ENCODE data around the gene AFF3. TPM values are rescaled to one million over a fixed set of nuclear protein-coding genes. Genes with fewer than 3 reads are reported as not detected.

Gene AFF3
- total and polyA plus RNA-seq, 8 donors, result 1.4 to 78.8 (median 14.7) TPM

DNA sequence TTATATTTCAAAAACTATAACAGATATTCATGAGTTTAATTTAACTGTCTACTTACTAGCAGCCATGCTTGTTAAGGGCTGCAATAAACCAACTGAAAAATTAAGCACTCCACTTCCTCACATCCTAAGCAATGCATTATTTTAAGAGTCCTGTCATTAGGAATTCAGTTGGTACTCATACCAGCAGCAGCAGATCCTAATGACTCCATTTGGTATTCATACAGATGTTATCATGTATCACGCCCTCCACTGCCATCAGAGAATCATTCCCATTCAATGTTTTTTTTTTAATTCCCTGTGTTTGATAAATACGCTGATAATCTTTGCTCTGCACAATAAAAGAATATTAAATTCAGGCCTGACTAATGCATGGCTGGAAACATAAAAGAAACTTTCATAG lies 236.8 kb downstream of the AFF3 start:
- DNase-seq, result no peak
- Histone ChIP-seq H3K4me3 (no peak overlapping the region), H3K27me3 (no peaks in the 10 kb centered on the region), H3K4me1 (no peaks in the 10 kb centered on the region), H3K27ac (no peak overlapping the region), H3K36me3 (no peaks in the 10 kb centered on the region), H3K9me3 (no peaks in the 10 kb centered on the region)
- intact Hi-C loops (cut with DNase I; ENCODE audit: low total_unique reads), result no loop called here
- TF ChIP-seq POLR2AphosphoS5 (IDR thresholded peaks at IDR 0.05), result no peak
- TF ChIP-seq, protein P1, sequence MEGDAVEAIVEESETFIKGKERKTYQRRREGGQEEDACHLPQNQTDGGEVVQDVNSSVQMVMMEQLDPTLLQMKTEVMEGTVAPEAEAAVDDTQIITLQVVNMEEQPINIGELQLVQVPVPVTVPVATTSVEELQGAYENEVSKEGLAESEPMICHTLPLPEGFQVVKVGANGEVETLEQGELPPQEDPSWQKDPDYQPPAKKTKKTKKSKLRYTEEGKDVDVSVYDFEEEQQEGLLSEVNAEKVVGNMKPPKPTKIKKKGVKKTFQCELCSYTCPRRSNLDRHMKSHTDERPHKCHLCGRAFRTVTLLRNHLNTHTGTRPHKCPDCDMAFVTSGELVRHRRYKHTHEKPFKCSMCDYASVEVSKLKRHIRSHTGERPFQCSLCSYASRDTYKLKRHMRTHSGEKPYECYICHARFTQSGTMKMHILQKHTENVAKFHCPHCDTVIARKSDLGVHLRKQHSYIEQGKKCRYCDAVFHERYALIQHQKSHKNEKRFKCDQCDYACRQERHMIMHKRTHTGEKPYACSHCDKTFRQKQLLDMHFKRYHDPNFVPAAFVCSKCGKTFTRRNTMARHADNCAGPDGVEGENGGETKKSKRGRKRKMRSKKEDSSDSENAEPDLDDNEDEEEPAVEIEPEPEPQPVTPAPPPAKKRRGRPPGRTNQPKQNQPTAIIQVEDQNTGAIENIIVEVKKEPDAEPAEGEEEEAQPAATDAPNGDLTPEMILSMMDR (IDR thresholded peaks at IDR 0.05), result no peak
- no peak for TF ChIP-seq EP300 (IDR thresholded peaks at IDR 0.05)
- TF ChIP-seq POLR2A (IDR thresholded peaks at IDR 0.05), result no peak
- 88 to 96% (median 93%) methylated on average over 2 of the region's 2 CpGs for WGBS, 5 donors

DNA sequence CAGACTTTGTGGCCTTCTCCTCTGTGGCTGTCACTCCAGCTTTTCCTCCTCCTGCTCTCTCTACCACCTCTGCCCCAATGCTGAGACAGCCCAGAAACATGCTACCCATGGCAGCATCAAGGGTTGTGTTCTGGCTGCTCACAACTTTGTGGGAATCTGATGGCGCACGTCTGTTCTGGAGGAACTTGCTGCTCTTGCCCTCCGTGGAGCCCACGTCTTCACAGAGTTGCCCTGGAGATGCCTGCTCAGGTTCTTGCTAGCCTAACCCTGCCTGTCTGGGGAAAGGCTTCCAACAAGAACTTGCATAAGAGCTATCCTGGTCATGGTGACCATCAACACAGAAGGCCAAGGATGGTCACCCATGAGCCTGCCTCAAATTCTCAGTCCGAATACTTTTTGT lies 237.4 kb downstream of the AFF3 start:
- intact Hi-C loops (cut with DNase I; ENCODE audit: low total_unique reads), result no loop called here
- Histone ChIP-seq H3K27me3 (no peaks in the 10 kb centered on the region), H3K9me3 (no peaks in the 10 kb centered on the region), H3K4me3 (no peak overlapping the region), H3K4me1 (no peaks in the 10 kb centered on the region), H3K27ac (no peak overlapping the region), H3K36me3 (no peaks in the 10 kb centered on the region)
- 96 to 98% (median 97%) methylated on average over 5 of the region's 5 CpGs for WGBS, 5 donors
- DNase-seq, result no peak
- TF ChIP-seq EP300 (IDR thresholded peaks at IDR 0.05) (no peak), POLR2AphosphoS5 (IDR thresholded peaks at IDR 0.05) (no peak), POLR2A (IDR thresholded peaks at IDR 0.05) (no peak)

- 77 to 88% (median 85%) methylated on average over 5 of the region's 5 CpGs for WGBS, 5 donors
- intact Hi-C loops (cut with DNase I; ENCODE audit: low total_unique reads), result no loop called here
- Histone ChIP-seq H3K27me3 (no peaks in the 10 kb centered on the region), H3K4me1 (no peaks in the 10 kb centered on the region), H3K36me3 (no peaks in the 10 kb centered on the region), H3K9me3 (no peaks in the 10 kb centered on the region), H3K4me3 (no peak overlapping the region), H3K27ac (no peak overlapping the region)
- TF ChIP-seq, protein P1 (IDR thresholded peaks at IDR 0.05), result no peak
- no peak for TF ChIP-seq POLR2A (IDR thresholded peaks at IDR 0.05)
- TF ChIP-seq POLR2AphosphoS5 (IDR thresholded peaks at IDR 0.05), result no peak
- TF ChIP-seq EP300 (IDR thresholded peaks at IDR 0.05), result no peak
- no peak for DNase-seq
Measured at GRCh38 chr2:99903981-99904380, 238.4 kb downstream of the AFF3 start.

- intact Hi-C loops (cut with DNase I; ENCODE audit: low total_unique reads), result no loop called here
- H3K4me3 ChIP-seq, result no peak overlapping the region
- no peak overlapping the region for H3K27ac ChIP-seq
- H3K36me3 ChIP-seq, result no peaks in the 10 kb centered on the region
- no peaks in the 10 kb centered on the region for H3K9me3 ChIP-seq
- no peaks in the 10 kb centered on the region for H3K4me1 ChIP-seq
- WGBS, 5 donors, result 91 to 97% (median 95%) methylated on average over 7 of the region's 7 CpGs
- TF ChIP-seq POLR2A (IDR thresholded peaks at IDR 0.05) (no peak), POLR2AphosphoS5 (IDR thresholded peaks at IDR 0.05) (no peak), EP300 (IDR thresholded peaks at IDR 0.05) (no peak)
- TF ChIP-seq, protein P1 (IDR thresholded peaks at IDR 0.05), result no peak
- no peaks in the 10 kb centered on the region for H3K27me3 ChIP-seq
- peak in 1 of 2 donors; percentile 21 for DNase-seq
Measured at GRCh38 chr2:99900556-99900955, 241.8 kb downstream of the AFF3 start.

- DNase-seq, result no peak
- intact Hi-C loops (cut with DNase I; ENCODE audit: low total_unique reads), result no loop called here
- no peak overlapping the region for H3K27ac ChIP-seq
- no peaks in the 10 kb centered on the region for H3K4me1 ChIP-seq
- TF ChIP-seq POLR2AphosphoS5 (IDR thresholded peaks at IDR 0.05) (no peak), POLR2A (IDR thresholded peaks at IDR 0.05) (no peak), EP300 (IDR thresholded peaks at IDR 0.05) (no peak)
- TF ChIP-seq, protein P1 (IDR thresholded peaks at IDR 0.05), result no peak
- H3K36me3 ChIP-seq, result no peaks in the 10 kb centered on the region
- no peaks in the 10 kb centered on the region for H3K27me3 ChIP-seq
- 81 to 91% (median 85%) methylated on average over 3 of the region's 3 CpGs for WGBS, 5 donors
- no peak overlapping the region for H3K4me3 ChIP-seq
- no peaks in the 10 kb centered on the region for H3K9me3 ChIP-seq
Measured at GRCh38 chr2:99899882-99900281, 242.5 kb downstream of the AFF3 start.

All from stomach (tissue), 9 donors.